B cell (primary cell): Measurements from ENCODE around the gene BCKDHA.

Experiments
- CTCF ChIP-seq: fragments of 200-600 bp; IDR thresholded peaks from one replicate; pipeline ENCODE4 v1.8.0; 2022; ENCODE audit warnings: antibody characterized with exemption, mild to moderate bottlenecking
- EZH2 ChIP-seq: IDR thresholded peaks from 2 replicates; pipeline ENCODE4 v1.6.1; 2012; ENCODE audit warnings: borderline replicate concordance, low read depth, mild to moderate bottlenecking, moderate library complexity, low read length; ENCODE audit not compliant: insufficient read depth, poor library complexity, severe bottlenecking

GRCh38 chr19:41426952-41427646, 29.5 kb downstream of the BCKDHA start, which contains the start of gene B3GNT8:
- TF ChIP-seq CTCF (no peak), EZH2 (no peak)
